HG03565 (cell line): ENCODE data around the gene DYNLT1.
A peak's percentile ranks its signal among the peaks of the same experiment; 100 is the strongest.
"Not testable (repeated sequence)": the region's sequence is repeated elsewhere in the genome, so short reads cannot be mapped to it uniquely, and the experiment has no call there.

ENCODE experiments used
- ATAC-seq: cut with Tn5 transposase; IDR thresholded peaks from one replicate; pipeline ENCODE4 v1.9.1; 2021; ENCODE audit warnings: mild to moderate bottlenecking, moderate library complexity; ENCODE audit not compliant: unreplicated experiment

Gene DYNLT1

GRCh38 chr6:158663625-158664165, 19.2 kb upstream of the DYNLT1 start:
- ATAC-seq = no peak

GRCh38 chr6:158662954-158663624, 18.5 kb upstream of the DYNLT1 start:
- no peak for ATAC-seq

GRCh38 chr6:158662607-158662953, 18.0 kb upstream of the DYNLT1 start:
- ATAC-seq = no peak

- no peak for ATAC-seq
These were observed 16.7 kb upstream of the DYNLT1 start for GRCh38 chr6:158661156-158661685.

GRCh38 chr6:158660333-158660754, 15.8 kb upstream of the DYNLT1 start:
- ATAC-seq = no peak

- not testable (repeated sequence) for ATAC-seq
These were observed 12.4 kb upstream of the DYNLT1 start for GRCh38 chr6:158656986-158657385.

- ATAC-seq = no peak
These were observed 11.3 kb upstream of the DYNLT1 start for GRCh38 chr6:158655569-158656450.

- no peak for ATAC-seq
These were observed 10.5 kb upstream of the DYNLT1 start for GRCh38 chr6:158654960-158655489.

GRCh38 chr6:158654498-158654897, 10.0 kb upstream of the DYNLT1 start:
- no peak for ATAC-seq

GRCh38 chr6:158653577-158654354, 9.2 kb upstream of the DYNLT1 start:
- peak; percentile 55 for ATAC-seq

GRCh38 chr6:158651981-158652737, 7.6 kb upstream of the DYNLT1 start:
- ATAC-seq = not testable (repeated sequence)

- peak; percentile 32 for ATAC-seq
These were observed 5.0 kb upstream of the DYNLT1 start, which contains the start of gene SYTL3 for GRCh38 chr6:158649289-158650143. Gene SYTL3, plus strand, starts transcription at chr6:158650054. Its CDS starts 13,215 bp downstream, at chr6:158663269.

- ATAC-seq = peak; percentile 34
These were observed 4.2 kb upstream of the DYNLT1 start for GRCh38 chr6:158648682-158649131.

GRCh38 chr6:158647501-158647900, 3.0 kb upstream of the DYNLT1 start:
- no peak for ATAC-seq

- no peak for ATAC-seq
These were observed 1.7 kb upstream of the DYNLT1 start for GRCh38 chr6:158646023-158646910.

GRCh38 chr6:158645064-158646022, 800 bp upstream of the DYNLT1 start:
- no peak for ATAC-seq

- ATAC-seq = no peak
These were observed 710 bp downstream of the DYNLT1 start for GRCh38 chr6:158643836-158644230.
